ENCODE data around the gene MRTFB.

Gene MRTFB

GRCh38 chr16:14061732-14062259, 9.3 kb upstream of the MRTFB start:
- no peaks in the 10 kb centered on the region for H3K9me3 ChIP-seq
- H3K4me3 ChIP-seq (ENCODE audit: low read depth, low read length) = no peak overlapping the region
- DNase-seq = no peak
- H3K27me3 ChIP-seq = no peaks in the 10 kb centered on the region
- no peak for TF ChIP-seq CTCF (IDR thresholded peaks at IDR 0.05; ENCODE audit: low read depth, low read length)
- H3K4me1 ChIP-seq = no peaks in the 10 kb centered on the region
- H3K36me3 ChIP-seq = no peaks in the 10 kb centered on the region

GRCh38 chr16:14062261-14062660, 8.9 kb upstream of the MRTFB start:
- no peak for TF ChIP-seq CTCF (IDR thresholded peaks at IDR 0.05; ENCODE audit: low read depth, low read length)
- no peaks in the 10 kb centered on the region for H3K27me3 ChIP-seq

GRCh38 chr16:14063618-14064581, 7.2 kb upstream of the MRTFB start:
- TF ChIP-seq CTCF (IDR thresholded peaks at IDR 0.05; ENCODE audit: low read depth, low read length) = no peak
- H3K9me3 ChIP-seq = no peaks in the 10 kb centered on the region
- no peaks in the 10 kb centered on the region for H3K4me1 ChIP-seq
- no peaks in the 10 kb centered on the region for H3K36me3 ChIP-seq
- H3K27me3 ChIP-seq = no peaks in the 10 kb centered on the region
- H3K4me3 ChIP-seq (ENCODE audit: low read depth, low read length) = no peak overlapping the region
- DNase-seq = no peak

More at GRCh38 chr16:14062261-14062660, 8.9 kb upstream of the MRTFB start:
- no peaks in the 10 kb centered on the region for H3K36me3 ChIP-seq
- no peaks in the 10 kb centered on the region for H3K4me1 ChIP-seq
- H3K4me3 ChIP-seq (ENCODE audit: low read depth, low read length) = no peak overlapping the region
- DNase-seq = no peak
- no peaks in the 10 kb centered on the region for H3K9me3 ChIP-seq

GRCh38 chr16:14069818-14070217, 1.3 kb upstream of the MRTFB start:
- no peaks in the 10 kb centered on the region for H3K36me3 ChIP-seq
- no peaks in the 10 kb centered on the region for H3K27me3 ChIP-seq
- no peaks in the 10 kb centered on the region for H3K9me3 ChIP-seq
- DNase-seq = no peak
- no peaks in the 10 kb centered on the region for H3K4me1 ChIP-seq
- no peak for TF ChIP-seq CTCF (IDR thresholded peaks at IDR 0.05; ENCODE audit: low read depth, low read length)
- H3K4me3 ChIP-seq (ENCODE audit: low read depth, low read length) = no peak overlapping the region

- DNase-seq = no peak
- no peak for TF ChIP-seq CTCF (IDR thresholded peaks at IDR 0.05; ENCODE audit: low read depth, low read length)
- no peaks in the 10 kb centered on the region for H3K9me3 ChIP-seq
- no peaks in the 10 kb centered on the region for H3K27me3 ChIP-seq
- H3K4me1 ChIP-seq = no peaks in the 10 kb centered on the region
- no peaks in the 10 kb centered on the region for H3K36me3 ChIP-seq
- H3K4me3 ChIP-seq (ENCODE audit: low read depth, low read length) = peak overlapping the region; percentile 84
Measured at GRCh38 chr16:14070555-14070876, 603 bp upstream of the MRTFB start.
